ENCODE measurements around the gene OR2AG1.

DNA sequence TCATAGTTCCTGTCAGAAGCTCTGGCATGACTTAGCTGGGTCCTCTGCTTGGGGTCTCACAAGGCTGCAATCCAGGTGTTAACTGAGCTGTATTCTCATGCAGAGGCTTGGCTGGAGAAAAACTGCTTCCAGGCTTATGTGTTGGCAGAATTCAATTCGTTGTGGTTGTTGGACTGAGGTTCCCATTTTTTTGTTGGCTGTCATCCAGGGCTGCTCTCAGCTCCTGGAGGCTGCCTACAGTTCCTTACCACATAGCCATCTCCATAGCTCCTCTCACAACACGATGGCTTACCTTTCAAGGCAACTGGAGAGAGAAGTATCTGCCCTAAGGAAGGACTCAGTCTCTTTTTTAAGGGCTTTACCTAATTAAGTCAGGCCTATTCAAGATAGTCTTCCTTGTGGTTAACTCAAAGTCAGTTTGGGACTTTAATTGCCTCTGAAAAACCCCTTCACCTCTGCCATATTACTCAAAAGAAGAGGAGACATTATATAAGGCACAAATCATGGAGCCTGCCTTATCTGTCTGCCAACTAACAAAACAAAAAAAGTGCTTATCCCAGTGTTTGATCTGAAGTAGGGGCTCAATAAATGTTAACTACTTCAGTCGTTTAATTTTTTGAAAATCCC, 46.2 kb upstream of the OR2AG1 start:
- TF ChIP-seq EZH2 (IDR thresholded peaks at IDR 0.05; ENCODE audit: low read length, missing control alignments): no peak
- TF ChIP-seq, protein P1, sequence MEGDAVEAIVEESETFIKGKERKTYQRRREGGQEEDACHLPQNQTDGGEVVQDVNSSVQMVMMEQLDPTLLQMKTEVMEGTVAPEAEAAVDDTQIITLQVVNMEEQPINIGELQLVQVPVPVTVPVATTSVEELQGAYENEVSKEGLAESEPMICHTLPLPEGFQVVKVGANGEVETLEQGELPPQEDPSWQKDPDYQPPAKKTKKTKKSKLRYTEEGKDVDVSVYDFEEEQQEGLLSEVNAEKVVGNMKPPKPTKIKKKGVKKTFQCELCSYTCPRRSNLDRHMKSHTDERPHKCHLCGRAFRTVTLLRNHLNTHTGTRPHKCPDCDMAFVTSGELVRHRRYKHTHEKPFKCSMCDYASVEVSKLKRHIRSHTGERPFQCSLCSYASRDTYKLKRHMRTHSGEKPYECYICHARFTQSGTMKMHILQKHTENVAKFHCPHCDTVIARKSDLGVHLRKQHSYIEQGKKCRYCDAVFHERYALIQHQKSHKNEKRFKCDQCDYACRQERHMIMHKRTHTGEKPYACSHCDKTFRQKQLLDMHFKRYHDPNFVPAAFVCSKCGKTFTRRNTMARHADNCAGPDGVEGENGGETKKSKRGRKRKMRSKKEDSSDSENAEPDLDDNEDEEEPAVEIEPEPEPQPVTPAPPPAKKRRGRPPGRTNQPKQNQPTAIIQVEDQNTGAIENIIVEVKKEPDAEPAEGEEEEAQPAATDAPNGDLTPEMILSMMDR (conservative IDR thresholded peaks at IDR 0.05 in 1 of 2, IDR thresholded peaks at IDR 0.05 in 1 of 2; ENCODE audit: low read depth in 1 of 2, low read length in 2 of 2): no peak

Measured in fibroblast of lung (primary cell).